GM19043 (cell line): Measurements from ENCODE around the gene SDHAF3.
"Not testable (repeated sequence)": the region's sequence is repeated elsewhere in the genome, so short reads cannot be mapped to it uniquely, and the experiment has no call there.

Experiments used
- ATAC-seq: cut with Tn5 transposase; IDR thresholded peaks from one replicate; pipeline ENCODE4 v1.9.1; 2021; ENCODE audit warnings: low read depth; ENCODE audit not compliant: unreplicated experiment

Gene SDHAF3

GRCh38 chr7:97120713-97121457, 3.4 kb downstream of the SDHAF3 start:
- ATAC-seq: no peak

GRCh38 chr7:97123115-97123514, 5.6 kb downstream of the SDHAF3 start:
- ATAC-seq: not testable (repeated sequence)

- ATAC-seq: no peak
Measured at GRCh38 chr7:97126483-97127171, 9.1 kb downstream of the SDHAF3 start.

- no peak for ATAC-seq
Measured at GRCh38 chr7:97128736-97129135, 11.2 kb downstream of the SDHAF3 start.

- no peak for ATAC-seq
Measured at GRCh38 chr7:97130417-97131139, 13.1 kb downstream of the SDHAF3 start.

GRCh38 chr7:97133159-97133558, 15.7 kb downstream of the SDHAF3 start:
- ATAC-seq: no peak

GRCh38 chr7:97138830-97139229, 21.3 kb downstream of the SDHAF3 start:
- no peak for ATAC-seq

- ATAC-seq: no peak
Measured at GRCh38 chr7:97145068-97145467, 27.6 kb downstream of the SDHAF3 start.

GRCh38 chr7:97149843-97150242, 32.3 kb downstream of the SDHAF3 start:
- no peak for ATAC-seq

GRCh38 chr7:97155897-97156418, 38.5 kb downstream of the SDHAF3 start:
- ATAC-seq: no peak

- ATAC-seq: not testable (repeated sequence)
Measured at GRCh38 chr7:97159984-97160383, 42.5 kb downstream of the SDHAF3 start.

- not testable (repeated sequence) for ATAC-seq
Measured at GRCh38 chr7:97161609-97162008, 44.1 kb downstream of the SDHAF3 start.

- no peak for ATAC-seq
Measured at GRCh38 chr7:97166308-97166707, 48.8 kb downstream of the SDHAF3 start.

GRCh38 chr7:97167176-97167575, 49.7 kb downstream of the SDHAF3 start:
- no peak for ATAC-seq

- no peak for ATAC-seq
Measured at GRCh38 chr7:97167749-97168148, 50.3 kb downstream of the SDHAF3 start.

GRCh38 chr7:97174303-97174702, 56.8 kb downstream of the SDHAF3 start:
- ATAC-seq: no peak

- peak; percentile 79 for ATAC-seq
Measured at GRCh38 chr7:97179454-97180104, 62.1 kb downstream of the SDHAF3 start.

- ATAC-seq: no peak
Measured at GRCh38 chr7:97187067-97187466, 69.6 kb downstream of the SDHAF3 start.

- ATAC-seq: not testable (repeated sequence)
Measured at GRCh38 chr7:97196174-97196573, 78.7 kb downstream of the SDHAF3 start.

GRCh38 chr7:97198596-97198995, 81.1 kb downstream of the SDHAF3 start:
- ATAC-seq: no peak

GRCh38 chr7:97200018-97200417, 82.5 kb downstream of the SDHAF3 start:
- ATAC-seq: no peak
